Epithelial cell of prostate (primary cell): ENCODE results near the gene TMEM63B.
"Not testable (repeated sequence)": the region's sequence is repeated elsewhere in the genome, so short reads cannot be mapped to it uniquely, and the experiment has no call there.

Source experiments
- DNase-seq: peaks from one replicate; pipeline ENCODE4 v3.0.0-alpha.2; 2011; ENCODE audit warnings: low read depth, low spot score
- H3K27ac ChIP-seq: fragments of 450-650 bp; 2 replicates; pipeline ENCODE4 v1.5.1; 2017; ENCODE audit warnings: mild to moderate bottlenecking

TMEM63B gene

DNA sequence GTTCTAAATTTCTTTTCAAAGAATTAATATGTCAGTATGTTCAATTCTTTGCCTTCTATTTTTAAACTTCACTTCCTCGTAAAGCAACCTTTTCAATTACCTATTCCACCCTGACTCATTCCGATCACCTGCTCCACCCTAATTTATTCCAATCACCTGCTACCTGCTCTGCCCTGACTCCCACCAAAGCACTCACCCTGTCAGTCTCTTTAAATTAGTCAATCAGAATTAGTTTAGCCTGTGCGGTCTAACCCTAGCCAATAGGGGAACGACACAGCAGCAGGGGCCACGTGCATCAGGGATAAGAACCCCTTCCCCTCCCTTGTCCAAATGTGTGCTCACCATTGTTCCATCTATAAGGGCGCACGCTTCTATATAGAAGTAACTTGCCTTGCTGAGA lies 58.0 kb downstream of the TMEM63B start:
- not testable (repeated sequence) for H3K27ac ChIP-seq, DNase-seq

DNA sequence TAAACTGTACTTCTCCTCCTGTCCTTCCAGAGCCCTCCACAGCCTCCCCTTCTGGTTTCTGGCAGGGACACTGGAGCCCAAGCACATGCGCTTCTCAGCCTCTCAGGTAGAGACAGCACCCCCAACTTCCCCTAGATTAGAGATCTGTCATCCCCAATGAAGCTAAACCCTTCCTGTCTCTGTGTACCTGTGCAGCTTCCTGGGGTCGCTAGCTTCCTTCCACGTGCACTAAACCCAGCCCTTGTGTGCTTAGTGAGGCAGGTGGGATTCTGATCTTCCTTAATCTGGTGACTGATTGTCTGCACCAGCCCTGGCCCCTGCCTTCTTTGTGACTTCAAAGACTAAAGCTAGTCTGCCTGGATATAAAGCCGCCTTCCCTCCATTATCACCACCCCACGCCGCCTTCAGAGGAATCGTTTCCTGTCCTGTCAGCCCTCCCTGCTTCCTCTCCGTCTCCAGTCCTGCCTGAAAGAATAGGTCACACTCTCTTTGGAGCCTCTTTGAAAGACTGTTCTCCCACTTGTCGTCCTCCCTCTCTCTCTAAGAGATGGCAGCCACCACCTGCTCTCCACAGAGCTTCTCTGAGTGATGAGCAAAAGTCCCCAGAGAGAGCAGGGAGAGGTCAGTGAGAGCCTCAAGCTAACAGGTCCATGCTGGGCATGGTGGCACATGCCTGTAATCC lies 58.7 kb downstream of the TMEM63B start:
- H3K27ac ChIP-seq: no peak overlapping the region
- DNase-seq: no peak

- no peak for DNase-seq
- H3K27ac ChIP-seq: no peak overlapping the region
Observed at GRCh38 chr6:44186635-44187025, 59.3 kb downstream of the TMEM63B start.

- no peak for DNase-seq
- H3K27ac ChIP-seq: no peak overlapping the region
Observed at GRCh38 chr6:44188819-44189218, 61.5 kb downstream of the TMEM63B start.

- no peak overlapping the region for H3K27ac ChIP-seq
- DNase-seq: no peak
Observed at GRCh38 chr6:44189257-44189656, 61.9 kb downstream of the TMEM63B start.

DNA sequence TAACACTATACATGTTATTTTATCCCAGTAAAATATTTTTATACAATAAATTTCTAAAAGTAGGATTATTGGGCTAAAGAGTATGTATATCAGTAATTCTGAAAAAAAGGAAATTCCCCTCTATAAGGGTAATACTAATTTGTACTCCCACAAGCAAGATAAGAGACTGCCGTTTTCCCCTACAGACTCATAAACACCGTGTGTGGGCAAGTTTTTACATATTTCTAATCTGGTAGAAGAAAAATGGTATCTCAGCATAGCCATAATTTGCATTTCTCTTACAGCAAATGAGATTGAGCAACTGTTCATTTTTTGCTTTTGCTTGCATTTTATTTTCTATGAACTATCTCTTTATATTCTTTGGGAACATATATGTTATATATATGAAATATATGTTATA lies 63.4 kb downstream of the TMEM63B start:
- H3K27ac ChIP-seq: no peak overlapping the region
- no peak for DNase-seq

GRCh38 chr6:44192428-44193041 lies 65.2 kb downstream of the TMEM63B start:
- no peak for DNase-seq
- no peak overlapping the region for H3K27ac ChIP-seq

- DNase-seq: no peak
- H3K27ac ChIP-seq: no peak overlapping the region
Observed at GRCh38 chr6:44193307-44193910, 66.1 kb downstream of the TMEM63B start.

- DNase-seq: no peak
- H3K27ac ChIP-seq: no peak overlapping the region
Observed at GRCh38 chr6:44194326-44194725, 67.0 kb downstream of the TMEM63B start.

DNA sequence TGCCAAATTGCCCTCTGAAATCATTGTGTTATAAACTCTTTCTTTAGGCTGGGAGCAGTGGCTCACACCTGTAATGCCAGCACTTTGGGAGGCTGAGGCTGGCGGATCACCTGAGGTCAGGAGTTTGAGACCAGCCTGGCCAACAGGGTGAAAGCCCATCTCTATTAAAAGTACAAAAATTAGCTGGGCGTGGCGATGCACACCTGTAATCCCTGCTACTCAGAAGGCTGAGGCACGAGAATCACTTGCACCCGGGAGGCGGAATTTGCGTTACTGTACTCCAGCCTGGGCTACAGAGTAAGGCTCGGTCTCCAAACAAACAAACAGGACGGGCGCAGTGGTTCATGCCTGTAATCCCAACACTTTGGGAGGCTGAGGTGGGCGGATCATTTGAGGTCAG lies 69.0 kb downstream of the TMEM63B start:
- not testable (repeated sequence) for DNase-seq, H3K27ac ChIP-seq

DNA sequence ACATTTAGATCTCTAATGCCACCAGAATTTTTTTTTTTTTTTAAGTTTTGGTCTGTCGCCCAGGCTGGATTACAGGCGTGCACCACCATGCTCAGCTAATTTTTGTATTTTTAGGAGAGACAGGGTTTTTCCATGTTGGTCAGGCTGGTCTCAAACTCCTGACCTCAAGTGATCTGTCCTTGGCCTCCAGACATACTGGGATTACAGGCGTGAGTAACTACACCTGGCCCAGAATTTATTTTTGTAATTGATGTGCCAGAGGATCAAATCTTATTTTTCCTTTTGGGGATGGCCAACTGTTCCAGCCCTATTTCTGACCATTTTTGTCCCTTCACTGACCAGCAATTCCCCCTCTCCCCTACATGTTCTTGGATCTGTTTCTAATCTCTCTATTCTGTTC lies 71.3 kb downstream of the TMEM63B start:
- DNase-seq: no peak
- H3K27ac ChIP-seq: no peak overlapping the region

DNA sequence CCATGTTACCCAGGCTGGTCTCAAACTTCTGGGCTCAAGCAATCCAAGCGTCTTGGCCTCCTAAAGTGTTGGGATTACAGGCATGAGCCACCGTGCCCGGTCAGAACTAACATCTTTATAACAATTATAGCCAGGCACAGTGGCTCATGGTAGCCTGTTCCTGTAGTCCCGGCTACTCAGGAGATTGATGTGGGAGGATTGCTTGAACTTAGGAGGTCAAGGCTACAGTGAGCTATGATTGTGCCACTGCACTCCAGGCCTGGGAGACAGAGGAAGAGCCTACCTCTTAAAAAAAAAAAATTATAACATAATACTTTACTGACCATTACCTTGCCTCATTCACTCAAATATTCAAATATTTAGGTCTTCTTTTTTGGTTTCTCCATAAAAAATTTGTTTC lies 72.5 kb downstream of the TMEM63B start:
- DNase-seq: no peak

GRCh38 chr6:44201200-44201599 lies 73.8 kb downstream of the TMEM63B start:
- peak overlapping the region; percentile 72 for H3K27ac ChIP-seq
- no peak for DNase-seq

More for the DNA sequence above, 72.5 kb downstream of the TMEM63B start:
- no peak overlapping the region for H3K27ac ChIP-seq

- peak; percentile 31 for DNase-seq
- peak overlapping the region; percentile 72 for H3K27ac ChIP-seq
Observed at GRCh38 chr6:44201638-44202303, 74.4 kb downstream of the TMEM63B start.

DNA sequence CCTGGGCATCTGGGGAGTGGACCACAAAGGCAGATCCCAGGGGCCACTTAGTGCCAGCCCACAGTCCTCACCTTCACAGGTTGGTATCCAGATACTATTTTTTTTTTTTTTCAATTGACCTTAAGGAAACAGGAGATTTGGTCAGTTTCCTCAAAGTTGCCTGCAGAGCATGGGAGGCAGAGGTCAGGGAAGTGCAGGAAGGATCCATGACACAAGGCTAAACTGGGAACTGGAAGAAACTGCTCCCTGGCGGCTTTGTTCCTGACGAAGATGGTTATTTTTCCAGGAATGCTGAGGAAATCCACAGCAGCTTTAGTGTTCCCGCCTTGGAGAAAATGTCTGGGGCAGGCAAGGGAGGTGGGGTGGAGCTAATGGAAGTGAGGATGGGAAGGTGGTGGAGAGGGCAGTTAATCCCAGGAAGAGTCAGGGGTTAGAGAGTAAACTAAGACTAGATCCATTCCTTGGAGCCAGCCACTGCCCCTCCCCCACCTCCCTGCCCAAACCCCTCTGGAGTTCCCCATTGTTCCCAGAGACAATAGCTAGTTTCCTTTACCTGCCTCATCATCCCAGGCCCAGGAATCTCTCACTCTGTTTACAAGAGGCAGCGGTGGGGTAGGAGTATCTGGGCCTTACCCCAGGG lies 75.1 kb downstream of the TMEM63B start:
- DNase-seq: no peak
- H3K27ac ChIP-seq: peak overlapping the region; percentile 72

DNA sequence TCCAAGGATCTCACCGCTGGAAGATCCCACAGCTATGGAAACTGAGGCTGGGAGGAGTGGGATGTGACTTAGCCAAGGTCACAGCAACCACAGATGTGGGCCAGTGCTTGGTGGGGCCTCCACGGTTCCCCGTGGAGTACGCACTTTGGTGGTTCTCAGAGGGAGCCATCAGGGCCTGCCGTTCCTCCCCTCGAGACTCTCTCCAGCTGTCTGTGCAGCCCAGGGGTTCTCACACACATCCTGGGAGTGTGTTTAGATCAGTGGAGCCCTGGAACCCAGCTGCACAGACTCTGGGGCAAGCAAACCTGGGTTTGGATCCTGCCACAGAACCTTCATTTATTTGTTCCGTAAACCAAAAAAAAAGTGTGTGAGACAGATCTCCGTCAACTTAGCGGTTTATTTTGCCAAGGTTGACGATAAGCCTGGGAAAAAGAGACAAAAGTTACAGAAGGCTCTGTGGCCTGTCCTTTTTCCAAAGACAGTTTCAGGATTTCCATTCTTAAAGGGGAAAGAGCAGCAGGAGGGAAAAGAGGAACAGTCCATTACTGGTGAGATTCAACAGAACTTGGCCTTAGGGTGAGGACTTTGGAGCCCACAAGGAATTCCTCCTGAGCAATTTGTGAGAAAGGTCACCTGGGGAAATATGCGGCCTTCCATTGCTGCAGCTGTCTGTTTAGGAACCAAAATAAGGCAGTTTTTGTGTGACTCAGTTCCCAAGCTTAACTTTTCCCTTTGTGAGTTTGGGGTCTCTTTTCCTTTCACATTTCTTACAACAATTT lies 75.8 kb downstream of the TMEM63B start:
- DNase-seq: no peak
- H3K27ac ChIP-seq: no peak overlapping the region

GRCh38 chr6:44203955-44204354 lies 76.6 kb downstream of the TMEM63B start:
- no peak for DNase-seq
- no peak overlapping the region for H3K27ac ChIP-seq
